CD4-positive, alpha-beta T cell treated with Interleukin-4 for 1 hour (primary cell): Measurements from ENCODE around the gene NPSR1.

ENCODE experiments used
- DNase-seq, 2 donors: peaks; one replicate each; pipeline ENCODE4 v3.0.0-alpha.2; 2020 to 2022

NPSR1 gene

DNA sequence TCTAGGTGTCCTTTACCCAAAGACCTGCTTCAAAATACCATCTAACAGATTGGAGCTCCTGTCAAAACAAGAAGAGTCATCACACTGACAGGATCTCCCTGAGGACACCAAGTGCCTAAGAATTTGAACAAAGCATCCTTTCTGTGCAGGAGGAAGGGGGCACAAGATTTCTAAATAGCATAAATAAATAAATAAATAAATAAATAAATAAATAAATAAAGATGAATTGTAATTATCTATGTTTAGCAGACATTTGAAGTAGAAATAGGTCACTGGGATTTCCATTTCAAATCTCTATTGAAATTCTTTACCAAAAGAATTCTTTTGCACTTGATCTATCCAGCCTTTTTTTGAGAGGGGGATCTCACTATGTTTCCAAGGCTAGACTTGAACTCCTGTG is 65.3 kb downstream of the NPSR1 start:
- no peak for DNase-seq

DNA sequence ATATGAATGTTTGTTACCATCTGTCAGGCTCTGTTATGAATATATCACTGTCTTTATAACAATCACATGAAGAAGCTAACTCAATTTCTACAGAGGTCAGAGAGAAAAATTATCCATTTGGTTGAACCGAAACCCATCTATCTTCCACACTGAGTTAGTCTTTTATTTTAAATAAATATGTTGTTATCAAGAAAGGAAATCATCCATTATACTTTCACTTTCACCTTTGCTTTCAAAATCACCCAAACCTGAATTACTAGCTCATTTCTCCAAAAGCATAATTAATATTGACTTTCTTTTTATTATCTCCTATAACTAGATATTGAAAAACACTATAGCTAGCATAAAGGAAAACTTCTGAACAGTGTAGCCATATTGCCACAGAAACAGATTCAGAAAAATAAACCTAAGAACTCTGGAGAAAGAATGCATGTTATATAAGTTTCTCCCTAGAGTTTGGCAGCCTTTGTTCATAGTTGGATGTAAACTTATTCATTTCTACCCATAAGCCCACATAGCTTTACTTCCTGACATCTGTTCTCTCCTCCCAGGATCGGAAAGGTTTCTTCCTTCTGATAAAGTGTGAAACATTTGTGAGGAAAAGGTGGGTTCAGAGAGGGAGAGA is 66.0 kb downstream of the NPSR1 start:
- peak in 1 of 2 donors; percentile 17 for DNase-seq

DNA sequence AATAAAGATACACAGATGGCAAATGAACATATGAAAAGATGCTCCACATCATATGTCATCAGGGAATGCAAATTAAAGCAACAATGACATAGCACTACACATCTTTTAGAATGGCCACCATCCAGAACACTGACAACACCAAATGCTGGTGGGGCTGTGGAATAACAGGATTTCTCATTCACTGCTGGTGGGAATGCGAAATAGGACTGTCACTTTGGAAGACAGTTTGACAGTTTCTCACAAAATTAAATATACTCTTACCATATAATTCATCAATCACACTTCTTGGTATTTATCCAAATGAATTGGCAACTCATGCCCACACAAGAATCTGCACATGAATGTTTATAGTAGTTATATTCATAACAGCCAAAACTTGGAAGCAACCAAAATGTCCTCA is 68.2 kb downstream of the NPSR1 start:
- no peak for DNase-seq

DNA sequence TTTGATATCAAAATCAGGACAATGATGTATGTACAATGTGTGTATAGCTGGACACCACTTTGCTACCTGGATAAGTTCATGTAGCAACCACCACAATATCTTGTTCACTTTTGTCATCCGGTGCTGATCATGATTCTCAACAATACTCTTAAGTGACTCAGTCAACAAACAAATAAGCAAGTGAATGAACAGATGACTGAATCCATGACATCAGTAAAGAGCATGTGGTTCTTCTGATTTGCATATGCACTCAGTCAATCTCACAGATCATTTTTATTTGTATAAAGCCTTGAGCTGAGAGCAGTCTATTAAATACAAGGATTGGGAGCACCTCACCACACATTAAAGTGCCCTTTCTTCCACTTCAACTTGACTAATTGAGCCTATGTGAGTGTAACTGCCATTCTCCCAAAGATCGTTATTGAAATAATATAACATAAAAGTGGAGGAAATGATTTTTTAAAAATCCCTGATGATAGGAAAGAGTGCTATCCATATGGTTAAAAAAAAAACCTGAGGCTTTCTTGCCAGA is 69.5 kb downstream of the NPSR1 start:
- DNase-seq = no peak

DNA sequence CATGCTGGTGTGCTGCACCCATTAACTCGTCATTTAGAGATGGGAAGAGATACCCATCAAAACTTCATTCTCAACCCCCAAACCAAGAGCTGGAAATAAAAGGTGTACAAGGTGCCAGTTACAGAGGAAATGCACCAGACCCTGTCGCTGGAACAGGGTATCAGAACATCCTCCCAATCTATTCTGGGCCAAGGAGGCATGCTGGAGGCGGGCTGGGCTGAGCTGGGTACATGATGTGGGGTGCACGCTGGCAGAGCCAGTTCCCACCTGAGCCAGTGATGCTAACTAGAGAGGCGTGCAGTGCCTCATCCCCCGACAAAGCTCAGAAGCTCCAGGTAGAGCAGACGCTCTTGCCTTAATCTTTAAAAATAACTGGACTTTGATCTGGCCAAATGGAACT is 70.1 kb downstream of the NPSR1 start:
- DNase-seq = no peak

DNA sequence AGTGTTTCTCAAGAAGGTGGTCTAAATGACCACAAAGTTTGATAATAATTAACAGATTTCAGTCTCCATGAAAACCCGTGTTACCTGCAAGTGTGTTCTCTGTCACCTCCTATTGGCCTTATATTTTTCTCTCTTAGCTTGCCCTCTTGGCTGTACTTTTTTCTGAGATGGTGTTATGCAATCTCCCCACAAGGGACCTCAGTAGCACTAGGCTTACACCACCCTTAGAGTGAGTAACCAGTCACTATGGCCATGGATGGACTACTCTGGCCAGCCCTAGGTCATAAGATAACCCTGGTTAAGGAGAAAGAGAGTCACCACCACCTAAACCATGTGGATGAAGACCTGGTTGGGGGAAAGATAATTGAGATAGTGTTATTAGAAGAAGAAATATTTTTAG is 76.8 kb downstream of the NPSR1 start:
- DNase-seq = no peak

DNA sequence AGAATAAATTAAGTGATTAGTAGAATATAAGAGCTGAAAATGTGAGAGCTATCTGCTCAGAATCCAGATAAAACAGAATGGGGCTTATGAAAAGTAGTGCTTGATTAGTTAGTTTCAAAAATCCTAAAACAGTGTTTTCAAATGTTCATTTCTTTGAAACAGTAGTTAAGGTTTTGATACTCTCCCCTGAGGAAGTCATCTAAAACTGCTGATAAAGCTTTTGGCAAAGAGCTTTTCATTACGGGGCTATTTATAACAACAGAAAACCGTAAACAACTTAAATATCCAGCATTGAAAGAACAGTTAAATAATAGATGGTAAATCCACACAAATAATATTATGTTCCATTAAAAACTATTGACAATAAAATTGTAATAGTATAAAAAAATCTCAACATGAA is 77.5 kb downstream of the NPSR1 start:
- DNase-seq = no peak

DNA sequence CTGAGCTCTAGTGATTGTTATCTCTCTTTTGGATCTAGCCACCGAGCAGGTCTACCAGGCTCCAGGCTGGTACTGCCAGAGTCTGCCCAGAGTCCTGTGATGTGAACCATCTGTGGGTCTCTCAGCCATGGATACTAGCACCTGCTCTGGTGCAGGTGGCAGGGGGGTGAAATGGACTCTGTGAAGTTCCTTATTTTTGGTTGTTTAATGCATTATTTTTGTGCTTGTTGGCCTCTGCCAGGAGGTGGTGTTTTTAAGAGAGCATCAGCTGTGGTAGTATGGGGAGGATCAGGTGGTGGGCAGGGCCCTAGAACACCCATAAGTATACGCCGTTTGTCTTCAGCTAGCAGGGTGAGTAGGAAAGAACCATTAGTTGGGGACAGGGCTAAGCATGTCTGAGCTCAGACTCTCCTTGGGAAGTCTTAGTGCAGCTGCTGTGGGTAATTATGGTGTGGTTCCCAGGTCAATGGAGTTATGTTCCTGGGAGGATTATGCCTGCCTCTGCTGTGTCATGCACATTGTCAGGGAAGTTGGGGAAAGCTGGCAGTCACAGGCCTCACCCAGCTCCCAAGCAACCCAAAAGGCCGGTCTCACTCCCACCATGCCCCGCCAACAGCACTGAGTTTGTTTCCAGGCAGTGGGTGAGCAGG is 81.8 kb downstream of the NPSR1 start:
- DNase-seq = no peak

DNA sequence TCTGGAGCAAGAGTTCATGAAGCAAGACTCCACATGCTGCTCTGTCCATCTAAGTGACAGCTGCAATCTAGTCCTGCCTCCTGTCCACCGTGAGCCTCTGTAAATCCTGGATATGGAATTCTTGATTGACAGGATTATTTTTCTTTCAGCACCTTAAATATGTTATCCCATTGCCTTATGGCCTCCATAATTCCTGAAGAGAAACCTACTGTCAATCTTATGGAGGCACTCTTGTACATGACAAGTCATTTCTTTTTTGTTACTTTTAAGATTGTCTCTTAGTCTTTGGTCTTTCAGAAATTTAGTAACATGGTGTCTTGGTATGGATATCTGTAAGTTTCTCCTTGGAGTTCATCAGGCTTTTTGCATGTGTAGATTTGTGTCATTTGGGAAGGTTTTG is 82.8 kb downstream of the NPSR1 start:
- no peak for DNase-seq

DNA sequence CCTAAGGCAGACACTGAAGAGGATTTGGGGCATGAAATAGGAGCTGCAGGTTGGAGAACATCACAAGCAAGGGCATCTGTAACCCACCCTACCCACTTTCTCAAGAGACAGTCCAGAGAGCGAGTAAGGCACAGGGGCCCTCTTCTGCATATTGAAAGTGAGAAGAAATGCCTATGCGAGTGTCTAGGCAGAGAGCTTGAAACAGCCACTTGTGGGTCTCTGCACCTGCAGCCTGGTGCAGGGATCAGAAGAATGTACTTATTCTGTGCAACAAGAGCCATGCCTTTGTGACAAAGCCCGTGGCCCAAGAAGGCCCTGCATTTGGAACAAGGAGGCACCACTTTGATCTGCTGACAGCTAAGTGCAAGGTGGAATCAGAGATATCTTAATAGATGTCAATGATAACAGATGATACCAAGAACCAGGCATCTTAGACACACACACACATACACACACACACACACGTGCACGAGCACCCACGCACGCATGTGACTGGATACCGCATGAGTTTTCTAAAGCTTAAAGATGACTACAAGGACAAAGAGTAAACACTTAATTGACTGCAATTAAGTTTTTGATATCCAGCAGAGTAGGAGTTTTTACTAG is 89.3 kb downstream of the NPSR1 start:
- no peak for DNase-seq

DNA sequence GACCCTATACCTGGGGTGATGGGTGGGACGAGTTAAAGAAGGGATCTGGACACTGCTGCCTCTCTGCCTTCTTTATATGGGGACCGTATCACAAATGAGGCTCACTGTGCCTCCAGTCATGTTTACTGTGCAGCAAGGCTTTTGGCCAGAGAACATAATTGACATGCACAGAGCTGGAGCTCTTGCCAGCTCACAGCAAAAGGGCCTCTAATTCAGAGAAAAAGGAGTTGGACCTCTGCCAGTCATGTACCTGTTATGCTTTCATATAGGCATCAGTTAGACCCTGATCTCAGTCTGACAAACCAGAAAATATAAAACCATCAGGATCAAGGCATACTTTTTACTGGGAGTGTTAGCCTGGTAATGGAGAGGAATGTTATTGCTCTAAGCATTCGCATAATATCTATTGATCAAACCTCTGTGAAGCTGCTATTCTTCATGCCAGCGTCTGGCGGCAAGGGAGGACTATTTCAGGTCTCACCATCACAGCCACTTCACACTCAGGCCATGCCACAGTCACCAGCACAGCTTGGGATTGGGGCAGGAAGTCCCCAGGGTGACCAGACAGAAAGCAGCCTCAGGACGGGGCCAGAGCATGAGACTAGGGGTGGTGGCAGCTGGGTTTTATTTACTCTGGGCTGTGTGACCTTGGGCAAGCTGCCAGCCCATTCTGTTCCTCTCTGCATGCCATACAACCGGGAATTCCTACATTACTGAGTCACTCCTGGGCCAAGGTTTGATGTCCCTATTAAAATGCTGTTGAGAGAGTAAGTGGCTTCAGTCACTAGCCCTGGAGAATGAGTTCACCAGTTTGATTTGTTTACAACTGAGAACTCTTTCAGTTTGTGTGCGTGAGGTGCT is 90.1 kb downstream of the NPSR1 start:
- no peak for DNase-seq

DNA sequence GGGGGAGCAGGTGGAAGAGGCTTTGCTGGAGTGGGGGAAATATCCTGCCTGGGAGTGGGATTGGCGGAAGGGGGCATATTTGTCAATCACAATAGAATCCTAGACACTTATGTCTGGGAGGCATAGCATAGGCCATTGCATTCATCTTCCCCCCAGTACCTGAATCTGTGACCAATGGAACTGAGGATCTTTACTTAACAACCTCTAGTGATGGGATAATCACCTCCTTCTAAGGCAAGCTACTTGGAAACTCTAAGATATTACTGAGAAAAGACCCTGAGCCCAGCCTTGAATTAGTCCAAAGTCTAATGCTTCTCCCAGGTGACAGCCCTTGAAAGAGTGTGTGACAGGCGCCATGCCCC is 90.7 kb downstream of the NPSR1 start:
- no peak for DNase-seq

DNA sequence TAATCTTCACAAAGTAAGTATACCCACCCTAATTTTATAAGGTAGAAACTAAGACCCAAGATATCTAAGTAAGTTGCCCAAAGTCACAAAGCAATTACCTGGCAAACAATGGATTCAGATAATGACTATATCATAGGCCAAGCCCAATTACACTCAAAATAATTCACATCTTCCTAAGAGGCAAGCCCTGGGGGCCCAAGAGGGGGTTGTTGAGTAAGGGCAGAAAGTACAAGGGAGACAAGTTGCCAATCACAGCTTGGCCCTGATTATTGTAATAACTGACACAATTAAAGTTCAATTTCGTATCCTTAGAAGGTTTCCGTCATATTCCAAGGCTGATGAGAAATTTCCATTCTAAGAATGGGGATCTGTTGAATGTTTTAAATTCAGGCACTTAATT is 91.4 kb downstream of the NPSR1 start:
- no peak for DNase-seq

DNA sequence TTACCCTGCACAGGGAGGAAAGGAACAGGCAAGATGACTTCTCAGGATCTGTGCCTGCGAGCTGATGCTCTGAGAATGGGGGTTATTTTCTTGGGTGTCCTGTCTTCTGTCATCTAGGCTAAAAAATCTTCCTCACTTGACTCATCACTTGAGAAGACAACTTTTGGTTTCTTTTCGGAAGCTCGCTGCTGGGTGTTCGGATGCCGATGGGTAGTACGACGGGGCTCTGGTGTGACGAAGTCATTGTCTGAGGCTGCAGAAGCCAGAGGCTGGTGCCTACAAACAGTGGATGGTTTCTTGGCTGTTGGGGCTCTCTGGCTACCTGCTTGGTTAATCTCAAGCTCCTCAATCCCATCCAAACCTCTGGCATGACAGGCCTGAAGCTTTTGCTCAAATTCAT is 92.2 kb downstream of the NPSR1 start:
- no peak for DNase-seq

DNA sequence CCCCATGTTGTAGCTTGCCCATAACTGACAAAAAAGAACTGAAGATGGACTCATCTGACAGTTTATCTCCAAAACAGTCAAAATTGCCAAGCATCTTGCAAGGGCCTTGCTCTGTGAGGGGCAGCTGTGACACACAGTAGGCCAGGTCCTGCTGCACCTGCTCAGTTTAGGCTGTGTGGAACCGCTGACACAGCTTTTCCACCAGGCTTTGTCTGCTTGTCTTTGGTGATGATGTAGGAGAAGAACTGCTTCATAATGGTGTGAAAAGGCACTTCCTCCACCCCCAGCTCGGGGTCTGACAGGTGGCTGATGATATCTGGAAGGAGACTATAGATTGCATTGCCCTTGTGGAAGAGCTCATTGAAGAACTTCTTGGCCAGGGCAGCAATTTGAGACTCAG is 92.6 kb downstream of the NPSR1 start:
- no peak for DNase-seq

DNA sequence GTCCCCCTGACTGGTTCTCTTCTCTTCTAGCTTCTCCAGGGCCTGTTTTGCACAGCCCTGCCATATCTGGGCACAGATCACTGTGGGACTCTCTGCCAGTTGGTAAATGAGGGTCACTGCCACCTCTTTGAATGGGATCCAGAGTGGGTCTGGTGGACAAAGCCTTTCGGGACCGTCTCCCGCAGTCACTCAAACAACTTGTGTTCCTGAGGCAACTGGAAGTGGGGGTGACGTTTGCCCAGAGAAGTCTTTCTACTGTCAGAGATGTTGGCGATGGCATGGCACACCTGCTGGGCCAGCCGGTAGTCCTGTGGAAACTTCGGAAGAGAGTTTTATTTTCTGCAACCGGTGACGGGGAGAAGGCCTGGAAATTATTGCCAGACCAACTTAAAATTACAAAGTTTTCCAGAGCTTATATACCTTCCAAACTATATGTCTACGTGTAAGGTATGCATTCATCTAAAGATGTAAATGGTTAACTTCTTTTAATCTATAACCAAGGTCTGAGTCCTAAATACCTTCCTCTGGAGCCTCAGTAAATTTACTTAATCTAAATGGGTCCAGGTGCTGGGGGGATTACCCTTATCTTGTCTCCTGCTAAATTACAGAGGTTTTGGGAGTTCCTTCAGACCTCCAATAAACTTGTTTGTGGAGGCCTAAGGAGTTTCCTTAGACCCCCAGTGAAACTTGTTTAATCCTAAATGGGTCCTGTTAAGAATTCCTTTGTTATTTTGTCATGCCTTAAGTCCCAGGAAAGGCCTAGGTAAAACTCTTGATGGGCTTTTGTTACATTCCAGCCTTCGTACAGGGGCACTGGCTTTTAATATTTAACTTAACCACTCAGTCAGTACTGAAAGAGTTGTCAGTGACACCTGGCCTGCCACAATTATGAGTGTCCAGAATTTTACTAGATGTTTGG is 94.0 kb downstream of the NPSR1 start:
- no peak for DNase-seq

DNA sequence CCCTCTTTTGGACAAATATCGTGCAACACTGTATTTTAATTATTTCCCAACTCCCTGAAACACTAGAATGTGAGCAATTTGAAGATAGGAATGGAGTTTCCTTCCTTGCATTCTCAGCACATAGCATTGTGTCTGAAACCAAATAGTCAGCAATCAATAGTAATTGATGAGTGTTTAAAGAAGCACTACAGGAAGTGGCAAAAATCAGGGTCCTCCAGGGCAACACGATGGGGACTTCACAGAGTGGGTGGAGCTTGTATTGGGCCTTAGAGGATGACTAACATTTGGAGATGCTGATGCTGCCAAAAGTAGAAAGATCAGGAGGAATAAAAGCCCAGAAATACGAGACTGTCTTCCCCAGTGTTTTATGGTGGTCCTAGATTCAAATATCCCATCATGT is 94.9 kb downstream of the NPSR1 start:
- DNase-seq = no peak

DNA sequence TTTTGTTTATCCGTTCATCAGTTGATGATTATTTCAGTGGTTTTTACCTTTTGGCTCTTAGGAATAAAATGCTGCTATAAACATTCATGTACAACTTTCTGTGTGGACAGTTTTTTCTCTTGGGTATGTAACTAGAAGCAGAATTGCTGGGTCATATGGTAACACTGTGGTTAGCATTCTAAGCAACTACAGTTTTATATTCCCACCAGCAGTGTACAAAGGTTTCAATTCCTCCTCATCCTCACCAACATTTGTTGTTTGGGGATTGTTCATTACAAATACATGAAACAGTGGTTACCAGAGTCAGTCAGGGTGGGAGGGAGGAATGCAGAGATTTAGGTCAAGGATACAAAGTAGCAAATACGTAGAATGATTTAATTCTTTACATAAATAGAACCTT is 97.0 kb downstream of the NPSR1 start:
- DNase-seq = no peak

DNA sequence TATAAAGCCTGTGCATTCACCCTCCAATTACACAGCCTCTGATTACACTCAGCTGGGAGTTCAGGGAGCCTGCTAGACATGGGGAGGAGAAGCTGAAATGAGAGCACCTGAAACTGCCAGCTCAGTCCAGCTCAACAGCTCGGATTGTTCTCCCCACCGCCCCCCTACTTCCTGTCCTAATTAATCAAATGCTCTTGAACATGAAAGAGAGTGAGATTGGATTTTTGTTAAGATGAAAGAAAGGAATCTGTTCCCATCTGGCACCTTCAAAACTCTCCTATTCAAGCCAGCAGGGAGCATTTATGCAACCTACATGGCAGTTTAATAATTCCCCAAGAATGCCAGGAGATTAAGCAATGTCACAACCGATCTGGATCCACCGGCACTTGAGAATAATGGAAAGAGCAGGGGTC is 98.0 kb downstream of the NPSR1 start:
- no peak for DNase-seq

DNA sequence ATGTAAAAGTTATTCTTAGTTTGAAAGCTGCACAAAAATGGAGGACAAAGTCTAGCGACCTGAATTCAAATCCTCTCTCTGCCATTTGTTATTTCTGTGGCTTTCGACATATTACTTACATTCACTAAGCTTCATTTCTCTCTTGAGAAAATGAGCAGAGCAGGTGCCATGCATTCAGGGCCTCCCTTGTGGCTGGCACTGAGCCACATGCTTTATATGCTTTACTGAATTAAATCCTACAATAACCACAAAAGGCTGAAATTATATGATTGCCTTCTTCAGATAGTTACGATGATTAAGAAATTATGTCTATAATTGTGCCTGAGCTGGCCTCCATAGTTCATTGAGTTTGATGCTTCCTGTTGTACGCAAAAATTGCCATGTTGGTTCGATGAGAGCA is 98.7 kb downstream of the NPSR1 start:
- no peak for DNase-seq

DNA sequence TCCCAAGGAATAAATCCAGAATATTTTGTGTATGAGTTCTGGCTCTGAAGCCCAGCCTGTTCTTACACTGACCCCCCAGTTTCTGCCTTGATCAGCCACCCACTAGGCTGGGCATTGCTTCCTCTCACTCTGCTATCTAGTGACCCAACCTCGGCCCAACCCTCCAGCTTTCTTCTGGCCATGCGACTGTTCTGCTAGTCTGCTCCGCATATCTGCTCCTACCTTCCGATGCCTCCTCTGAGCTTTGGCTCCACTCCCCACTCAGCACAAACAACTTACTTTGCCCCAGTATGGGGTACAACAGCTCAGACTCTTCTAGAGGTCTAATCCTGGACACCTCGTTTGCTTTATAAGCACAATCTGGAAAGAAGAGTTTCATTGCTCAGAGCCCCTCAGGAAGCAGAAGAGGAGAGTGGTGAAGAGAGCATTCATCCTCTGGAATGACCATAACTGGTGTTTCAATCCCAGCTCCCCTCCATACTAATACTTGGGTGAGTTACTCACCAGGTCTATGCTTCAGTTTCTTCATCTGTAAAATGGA is 99.6 kb downstream of the NPSR1 start:
- DNase-seq = no peak

DNA sequence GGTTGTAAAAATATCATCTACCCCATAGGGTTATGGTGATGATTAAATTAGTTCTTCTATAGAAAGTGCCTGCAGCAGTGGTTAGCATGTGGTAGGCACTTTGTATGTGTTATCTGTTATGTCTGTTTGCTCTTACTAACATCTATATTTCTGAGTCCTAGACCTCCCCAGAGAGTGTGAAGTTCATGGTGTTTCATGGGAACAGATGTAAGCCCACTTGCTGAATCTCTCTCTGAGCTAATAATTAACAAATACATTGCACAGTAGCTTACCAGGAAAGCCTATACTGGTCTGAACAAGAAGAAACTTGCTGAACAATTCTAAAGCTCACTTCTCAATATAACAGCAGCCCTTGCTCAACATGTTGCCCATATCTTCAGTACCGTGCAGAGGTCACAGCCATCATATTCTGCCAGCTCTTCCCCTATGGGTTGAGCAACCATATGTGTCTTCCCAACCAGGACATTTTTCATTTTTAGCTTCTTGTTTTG is 100.1 kb downstream of the NPSR1 start:
- no peak for DNase-seq
